Measurements from ENCODE around the gene CDH22. TPM values are rescaled to one million over a fixed set of nuclear protein-coding genes. Genes with fewer than 3 reads are reported as not detected.

CDH22 gene
- total RNA-seq, 1 experiment from 2014 or later, result not detected

GRCh38 chr20:46342010-46342378 is 33.7 kb upstream of the CDH22 start:
- ChIA-PET CTCF (interaction anchor here (0.6 kb wide), 1 partner anchor 194 kb away, joined by 3 read pairs; no protein-coding TSS in a partner anchor), POLR2A (no interaction called here)
- Histone ChIP-seq H3K4me3 (ENCODE audit: low read depth in 2 of 2, low read length in 2 of 2) (no peak overlapping the region), H3K27ac (ENCODE audit: low read length) (no peak overlapping the region), H3K36me3 (ENCODE audit: control insufficient read depth, insufficient read depth, low read length) (no peaks in the 10 kb centered on the region), H3K27me3 (ENCODE audit: control insufficient read depth, insufficient read depth, low read length) (peaks cover 12% of the 10 kb centered on the region), H3K9me3 (ENCODE audit: control insufficient read depth, insufficient read depth, low read depth, low read length) (no peaks in the 10 kb centered on the region), H3K4me1 (ENCODE audit: control insufficient read depth, insufficient read depth, low read length) (no peaks in the 10 kb centered on the region)
- ATAC-seq (no peak), DNase-seq (ENCODE audit: low read depth, low spot score) (no peak)
- TF ChIP-seq CTCF (IDR thresholded peaks at IDR 0.05) (no peak), REST (IDR thresholded peaks at IDR 0.05; ENCODE audit: insufficient read depth in 1 of 2, low read depth in 2 of 2, low read length in 1 of 2) (no peak), SIN3A (IDR thresholded peaks at IDR 0.05; ENCODE audit: borderline replicate concordance, insufficient read depth, low read depth, low read length) (no peak), TCF7L2 (IDR thresholded peaks at IDR 0.05; ENCODE audit: low read depth, low read length) (no peak), POLR2AphosphoS5 (IDR thresholded peaks at IDR 0.05; ENCODE audit: low read depth, low read length) (no peak)
- BruUV-seq (replicated peaks), result no TSS peak
- intact Hi-C loops (cut with micrococcal nuclease; ENCODE audit: unreplicated experiment) (no loop called here), in situ Hi-C loops (cut with HindIII; ENCODE audit: low pct_unique_long_range_greater_than_20kb, low sequenced_read_pairs) (no loop called here)

- BruUV-seq (replicated peaks), result no TSS peak
- Histone ChIP-seq H3K36me3 (ENCODE audit: control insufficient read depth, insufficient read depth, low read length) (no peaks in the 10 kb centered on the region), H3K9me3 (ENCODE audit: control insufficient read depth, insufficient read depth, low read depth, low read length) (no peaks in the 10 kb centered on the region), H3K27ac (ENCODE audit: low read length) (no peak overlapping the region), H3K4me1 (ENCODE audit: control insufficient read depth, insufficient read depth, low read length) (no peaks in the 10 kb centered on the region), H3K27me3 (ENCODE audit: control insufficient read depth, insufficient read depth, low read length) (peaks cover 12% of the 10 kb centered on the region), H3K4me3 (ENCODE audit: low read depth in 2 of 2, low read length in 2 of 2) (no peak overlapping the region)
- CTCF ChIA-PET, result interaction anchor here (0.6 kb wide), 1 partner anchor 194 kb away, joined by 3 read pairs; no protein-coding TSS in a partner anchor
- DNase-seq (ENCODE audit: low read depth, low spot score), result no peak
- in situ Hi-C loops (cut with HindIII; ENCODE audit: low pct_unique_long_range_greater_than_20kb, low sequenced_read_pairs) (no loop called here), intact Hi-C loops (cut with micrococcal nuclease; ENCODE audit: unreplicated experiment) (no loop called here)
- TF ChIP-seq CTCF (IDR thresholded peaks at IDR 0.05) (no peak), REST (IDR thresholded peaks at IDR 0.05; ENCODE audit: insufficient read depth in 1 of 2, low read depth in 2 of 2, low read length in 1 of 2) (no peak), TCF7L2 (IDR thresholded peaks at IDR 0.05; ENCODE audit: low read depth, low read length) (no peak), POLR2AphosphoS5 (IDR thresholded peaks at IDR 0.05; ENCODE audit: low read depth, low read length) (no peak), SIN3A (IDR thresholded peaks at IDR 0.05; ENCODE audit: borderline replicate concordance, insufficient read depth, low read depth, low read length) (no peak)
- ATAC-seq, result peak; percentile 31; the same call in 1 of the 2 replicates
- POLR2A ChIA-PET, result interaction anchor here (0.6 kb wide), 1 partner anchor 994 kb away, joined by 3 read pairs; no protein-coding TSS in a partner anchor
Measured at GRCh38 chr20:46341074-46342009, 33.0 kb upstream of the CDH22 start.
